Naive thymus-derived CD4-positive, alpha-beta T cell (primary cell): ENCODE results near the gene IL23A. TPM values are rescaled to one million over a fixed set of nuclear protein-coding genes. Genes with fewer than 3 reads are reported as not detected.
"Not testable (repeated sequence)": the region's sequence is repeated elsewhere in the genome, so short reads cannot be mapped to it uniquely, and the experiment has no call there.

Source experiments
- ATAC-seq: fragments of 150-1000 bp; cut with Tn5 transposase; 2 replicates; pipeline ENCODE4 v1.10.0; 2021; ENCODE audit warnings: mild to moderate bottlenecking, moderate library complexity
- CTCF ChIA-PET: fragments of 350-600 bp; sonication (Branson Sonifier 250); formaldehyde crosslinking; loops from one replicate; lab custom pipeline; 2021; ENCODE audit warnings: antibody characterized with exemption; lab: Charles Lee
- POLR2A ChIA-PET: fragments of 350-600 bp; sonication (Branson Sonifier 250); formaldehyde crosslinking; loops from one replicate; lab custom pipeline; 2021; ENCODE audit warnings: antibody characterized with exemption, inconsistent platforms; lab: Charles Lee
- DNase-seq, 9 donors: peaks; one replicate each; pipeline versions ENCODE4 v3.0.0 to v3.0.0-alpha.2; 2020 to 2022; ENCODE audit warnings: mixed read lengths in 1 of 9
- H3K27ac ChIP-seq: one replicate; pipeline ENCODE4 v1.7.0; 2013; ENCODE audit warnings: mild to moderate bottlenecking, low read depth, low read length, moderate library complexity
- H3K27me3 ChIP-seq, 2 donors: one replicate each; pipeline ENCODE4 v1.7.0; 2013; ENCODE audit warnings: low read length in 2 of 2, mild to moderate bottlenecking in 2 of 2, moderate library complexity in 2 of 2; ENCODE audit not compliant: control insufficient read depth in 2 of 2, insufficient read depth in 2 of 2
- H3K36me3 ChIP-seq, 3 experiments: 1 replicate in 2 of 3; 2 replicates in 1 of 3; pipeline ENCODE4 v1.7.0; 2013; ENCODE audit warnings: low read length in 3 of 3, mild to moderate bottlenecking in 3 of 3, moderate library complexity in 1 of 3; ENCODE audit not compliant: insufficient read depth in 3 of 3, control insufficient read depth in 2 of 3
- H3K4me1 ChIP-seq, 2 donors: one replicate each; pipeline ENCODE4 v1.7.0; 2013; ENCODE audit warnings: low read length in 2 of 2, mild to moderate bottlenecking in 2 of 2, moderate library complexity in 1 of 2; ENCODE audit not compliant: control insufficient read depth in 2 of 2, insufficient read depth in 2 of 2
- H3K4me3 ChIP-seq: 2 replicates; pipeline ENCODE4 v1.7.0; 2013; ENCODE audit warnings: mild to moderate bottlenecking, low read length
- H3K9me3 ChIP-seq, 3 experiments: 1 replicate in 2 of 3; 2 replicates in 1 of 3; pipeline ENCODE4 v1.7.0; 2013; ENCODE audit warnings: low read length in 3 of 3; ENCODE audit not compliant: control insufficient read depth in 2 of 3
- H3K27ac Mint-ChIP-seq, 9 donors: one replicate each; pipeline ENCODE4 v1.8.0; 2020 to 2022; ENCODE audit warnings: mixed read lengths in 9 of 9, mild to moderate bottlenecking in 8 of 9, moderate library complexity in 5 of 9, inconsistent platforms in 2 of 9
- H3K27me3 Mint-ChIP-seq, 5 donors: one replicate each; pipeline ENCODE4 v1.8.0; 2021 to 2022; ENCODE audit warnings: mixed read lengths in 5 of 5, mild to moderate bottlenecking in 1 of 5
- H3K36me3 Mint-ChIP-seq, 5 donors: one replicate each; pipeline ENCODE4 v1.8.0; 2020 to 2022; ENCODE audit warnings: mixed read lengths in 5 of 5, mild to moderate bottlenecking in 3 of 5, inconsistent platforms in 1 of 5
- H3K4me1 Mint-ChIP-seq, 7 donors: one replicate each; pipeline ENCODE4 v1.8.0; 2020 to 2022; ENCODE audit warnings: mixed read lengths in 7 of 7, mild to moderate bottlenecking in 3 of 7, inconsistent platforms in 1 of 7
- H3K4me3 Mint-ChIP-seq, 10 donors: one replicate each; pipeline ENCODE4 v1.8.0; 2020 to 2022; ENCODE audit warnings: mild to moderate bottlenecking in 10 of 10, mixed read lengths in 10 of 10, moderate library complexity in 6 of 10, inconsistent platforms in 2 of 10
- H3K9me3 Mint-ChIP-seq, 11 donors: one replicate each; pipeline ENCODE4 v1.8.0; 2020 to 2022; ENCODE audit warnings: mixed read lengths in 11 of 11, mild to moderate bottlenecking in 4 of 11, inconsistent platforms in 1 of 11, moderate library complexity in 1 of 11
- intact Hi-C, 2 donors: fragments of 100-400 bp; cut with micrococcal nuclease; formaldehyde crosslinking; loops; one replicate each; pipeline ENCODE4 v1.15.1; 2023
- polyA plus RNA-seq, 2 donors: library from polyadenylated mRNA; unstranded; fragments of 300-500 nt; fragmentation: Illumina TruSeq; gene quantifications; one replicate each; pipeline ENCODE4 v1.2.3, GENCODE V29; 2021
- total RNA-seq, 6 experiments: library from RNA in 5 of 6; stranded (reverse) in 5 of 6; gene quantifications; 1 replicate in 5 of 6; 2 replicates in 1 of 6; pipeline ENCODE4 v1.2.3 and lab custom pipeline; 2021 to 2026

Gene IL23A
- total and polyA plus RNA-seq, 7 experiments from 2014 or later, result 14.4 to 42.0 (median 20.1) TPM

DNA sequence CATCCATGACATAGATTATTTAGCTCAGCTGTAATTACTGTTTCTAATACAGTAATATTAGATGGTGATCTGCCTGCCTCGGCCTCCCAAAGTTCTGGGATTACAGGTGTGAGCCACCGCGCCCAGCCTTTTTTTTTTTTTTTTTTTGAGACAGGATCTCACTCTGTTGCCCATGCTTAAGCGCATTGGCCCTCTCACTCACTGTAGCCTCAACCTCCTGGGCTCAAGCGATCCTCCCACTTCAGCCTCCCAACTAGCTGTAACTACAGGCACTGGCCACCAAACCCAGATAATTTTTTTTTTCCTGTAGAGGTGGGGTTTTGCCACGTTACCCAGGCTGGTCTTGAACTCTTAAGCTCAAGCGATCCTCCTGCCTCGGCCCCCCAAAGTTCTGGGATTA lies 3.2 kb upstream of the IL23A start:
- not testable (repeated sequence) for H3K9me3 Mint-ChIP-seq, H3K4me3 Mint-ChIP-seq, H3K36me3 ChIP-seq, H3K27me3 Mint-ChIP-seq, ATAC-seq, DNase-seq, H3K4me3 ChIP-seq, H3K9me3 ChIP-seq, H3K27me3 ChIP-seq
- peaks cover 0 to 17% (median 12%) of the 10 kb centered on the region in 5 donors for H3K36me3 Mint-ChIP-seq
- H3K27ac ChIP-seq, result peak overlapping the region; percentile 98
- H3K27ac Mint-ChIP-seq, result peak overlapping the region in 7 of 9 donors; percentile 26 to 100 (median 99)
- H3K4me1 Mint-ChIP-seq, result peaks cover 27 to 82% (median 64%) of the 10 kb centered on the region in 7 donors
- intact Hi-C loops, result loop anchor here in 1 of 2 donors (2.0 to 10.0 kb wide), 2 partner anchors 77 to 1409 kb away; partner anchors contain the start of genes ANKRD52 and TSPAN31
- CTCF ChIA-PET, result interaction anchor here (0.7 to 1.5 kb wide), 2 partner anchors 128 to 129 kb away, joined by 3 read pairs; no protein-coding TSS in a partner anchor
- POLR2A ChIA-PET, result interaction anchor here (0.7 to 9.8 kb wide), 4 partner anchors 8 to 132 kb away, joined by 3 to 156 read pairs (median 35); partner anchors contain the start of genes APOF, CNPY2 and STAT2
- peaks cover 39 to 40% of the 10 kb centered on the region in 2 donors for H3K4me1 ChIP-seq

DNA sequence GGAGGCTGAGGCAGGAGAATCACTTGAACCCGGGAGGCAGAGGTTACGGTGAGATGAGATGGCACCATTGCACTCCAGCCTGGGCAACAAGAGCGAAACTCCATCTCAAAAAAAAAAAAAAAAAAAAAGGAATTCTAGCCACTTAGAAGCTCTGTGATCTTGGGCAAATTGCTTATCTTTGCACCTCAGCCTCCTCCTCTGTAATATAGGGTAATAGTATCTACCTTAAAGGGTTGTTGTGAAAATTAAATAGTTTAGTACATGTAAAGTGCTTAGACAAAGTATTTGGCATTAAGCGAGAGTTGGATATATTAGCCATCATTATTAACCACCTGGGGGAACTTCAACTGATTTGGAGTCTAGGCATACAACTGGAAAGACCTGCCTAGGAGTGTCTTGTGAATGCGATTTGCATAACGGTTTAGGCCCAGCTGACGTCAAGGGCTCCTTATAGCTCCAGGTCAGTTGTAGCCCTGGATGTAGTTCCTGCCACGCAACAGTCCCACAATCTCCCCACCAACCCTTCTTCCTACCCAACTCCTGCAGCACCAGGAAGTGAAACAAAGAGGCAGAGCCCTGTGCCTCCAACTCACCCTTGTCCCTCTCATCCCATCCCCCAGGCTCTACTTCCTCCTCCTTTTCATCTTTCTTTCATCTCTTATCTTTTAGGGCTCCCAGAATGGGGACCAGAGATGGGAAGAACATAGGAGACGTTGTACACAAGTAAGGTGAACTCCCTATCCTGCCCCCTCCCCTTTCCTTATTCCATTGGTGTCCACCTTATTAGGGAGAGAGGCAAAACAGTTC lies 2.1 kb upstream of the IL23A start:
- Mint-ChIP-seq H3K4me1 (peaks cover 27 to 83% (median 67%) of the 10 kb centered on the region in 7 donors), H3K4me3 (peak overlapping the region in 7 of 10 donors; percentile 0 to 37 (median 25)), H3K9me3 (peaks cover 0 to 2% (median 0%) of the 10 kb centered on the region in 11 donors), H3K36me3 (peaks cover 0 to 17% (median 9%) of the 10 kb centered on the region in 5 donors), H3K27me3 (peaks cover 0 to 2% (median 0%) of the 10 kb centered on the region in 5 donors), H3K27ac (peak overlapping the region; percentile 31 to 99 (median 91))
- Histone ChIP-seq H3K27me3 (no peaks in the 10 kb centered on the region), H3K9me3 (no peaks in the 10 kb centered on the region), H3K4me1 (peaks cover 40% of the 10 kb centered on the region in 2 donors), H3K4me3 (no peak overlapping the region), H3K36me3 (peaks cover 0 to 11% (median 0%) of the 10 kb centered on the region in 3 experiments), H3K27ac (peak overlapping the region; percentile 30)
- ChIA-PET POLR2A (interaction anchor here (0.6 to 9.8 kb wide), 6 partner anchors 15 to 131 kb away, joined by 3 to 156 read pairs (median 16); partner anchors contain the start of genes APOF, CNPY2 and STAT2), CTCF (interaction anchor here (0.6 to 2.6 kb wide), 4 partner anchors 15 to 128 kb away, joined by 3 to 10 read pairs (median 4); no protein-coding TSS in a partner anchor)
- intact Hi-C loops, result loop anchor here in 1 of 2 donors (10.0 kb wide), 1 partner anchor 1408 kb away; the partner anchor contains the start of gene TSPAN31
- ATAC-seq (no peak), DNase-seq (no peak)

DNA sequence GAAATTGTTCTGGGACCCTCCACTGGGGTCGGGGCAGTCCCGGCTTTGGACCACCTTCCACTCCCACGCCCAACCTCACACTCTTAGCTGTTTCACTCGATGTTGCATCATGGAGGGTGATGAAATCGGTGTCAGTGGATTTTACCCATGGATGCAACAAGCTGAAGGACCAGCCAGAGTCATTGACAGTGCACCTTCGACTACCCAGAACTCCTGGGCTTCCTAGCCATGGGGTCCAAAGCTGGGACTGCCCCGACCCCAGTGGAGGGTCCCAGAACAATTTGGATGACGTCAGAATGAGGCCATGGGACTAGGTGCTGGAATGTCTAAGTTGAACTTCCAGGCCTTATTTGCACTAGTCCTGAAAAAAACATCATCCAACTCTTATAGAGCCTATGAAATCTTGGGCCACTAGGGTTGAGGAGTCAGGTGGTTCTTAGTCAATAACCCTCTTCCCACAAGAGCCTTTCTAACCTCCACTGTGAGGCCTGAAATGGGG lies 882 bp upstream of the IL23A start:
- peaks cover 23 to 75% (median 62%) of the 10 kb centered on the region in 7 donors for H3K4me1 Mint-ChIP-seq
- peaks cover 0 to 18% (median 10%) of the 10 kb centered on the region in 5 donors for H3K36me3 Mint-ChIP-seq
- H3K4me3 Mint-ChIP-seq, result peak overlapping the region in 6 of 10 donors; percentile 91 to 99 (median 94)
- CTCF ChIA-PET, result interaction anchor here (0.7 to 2.6 kb wide), 5 partner anchors 9 to 126 kb away, joined by 3 to 10 read pairs (median 4); partner anchors contain the start of gene STAT2
- H3K9me3 Mint-ChIP-seq, result peaks cover 0 to 2% (median 0%) of the 10 kb centered on the region in 11 donors
- H3K27ac Mint-ChIP-seq, result peak overlapping the region; percentile 98 to 100 (median 99)
- Histone ChIP-seq H3K4me3 (peak overlapping the region; percentile 22), H3K36me3 (peaks cover 0 to 16% (median 0%) of the 10 kb centered on the region in 3 experiments), H3K27me3 (no peaks in the 10 kb centered on the region), H3K9me3 (no peaks in the 10 kb centered on the region), H3K27ac (peak overlapping the region; percentile 95), H3K4me1 (peaks cover 33 to 35% of the 10 kb centered on the region in 2 donors)
- ATAC-seq (no peak), DNase-seq (no peak)
- POLR2A ChIA-PET, result interaction anchor here (0.6 to 9.8 kb wide), 18 partner anchors 10 to 1235 kb away, joined by 3 to 156 read pairs (median 6); partner anchors contain the start of genes APOF, CNPY2, COQ10A and ESYT1
- H3K27me3 Mint-ChIP-seq, result peaks cover 0 to 2% (median 0%) of the 10 kb centered on the region in 5 donors
- intact Hi-C loops, result loop anchor here (1.0 to 10.0 kb wide), 7 partner anchors 22 to 1407 kb away; partner anchors contain the start of genes STAT2 (in 2 of the 2), CS (in 1 of the 2), PTGES3 (in 1 of the 2) and TSPAN31 (in 1 of the 2)

GRCh38 chr12:56339158-56339422 lies 406 bp downstream of the IL23A start:
- Histone ChIP-seq H3K27ac (peak overlapping the region; percentile 95), H3K4me3 (peak overlapping the region; percentile 67), H3K9me3 (no peaks in the 10 kb centered on the region), H3K27me3 (no peaks in the 10 kb centered on the region), H3K4me1 (peaks cover 28 to 29% of the 10 kb centered on the region in 2 donors), H3K36me3 (peaks cover 0 to 29% (median 0%) of the 10 kb centered on the region in 3 experiments)
- Mint-ChIP-seq H3K36me3 (peaks cover 11 to 25% (median 21%) of the 10 kb centered on the region in 5 donors), H3K4me1 (peaks cover 16 to 62% (median 49%) of the 10 kb centered on the region in 7 donors), H3K9me3 (no peaks in the 10 kb centered on the region), H3K27ac (peak overlapping the region; percentile 98 to 100 (median 99)), H3K27me3 (no peaks in the 10 kb centered on the region), H3K4me3 (peak overlapping the region; percentile 91 to 99 (median 94))
- ChIA-PET POLR2A (interaction anchor here (0.6 to 9.8 kb wide), 19 partner anchors 11 to 621 kb away, joined by 3 to 156 read pairs (median 5); partner anchors contain the start of genes APOF, CNPY2, COQ10A and ESYT1), CTCF (interaction anchor here (0.6 to 2.6 kb wide), 8 partner anchors 21 to 134 kb away, joined by 3 to 10 read pairs (median 4); partner anchors contain the start of gene STAT2)
- ATAC-seq, result no peak
- intact Hi-C loops, result loop anchor here (2.0 to 10.0 kb wide), 3 partner anchors 220 to 1406 kb away; partner anchors contain the start of genes PTGES3 (in 1 of the 2), TSPAN31 (in 1 of the 2) and ZC3H10 (in 1 of the 2)
- DNase-seq, result no peak

DNA sequence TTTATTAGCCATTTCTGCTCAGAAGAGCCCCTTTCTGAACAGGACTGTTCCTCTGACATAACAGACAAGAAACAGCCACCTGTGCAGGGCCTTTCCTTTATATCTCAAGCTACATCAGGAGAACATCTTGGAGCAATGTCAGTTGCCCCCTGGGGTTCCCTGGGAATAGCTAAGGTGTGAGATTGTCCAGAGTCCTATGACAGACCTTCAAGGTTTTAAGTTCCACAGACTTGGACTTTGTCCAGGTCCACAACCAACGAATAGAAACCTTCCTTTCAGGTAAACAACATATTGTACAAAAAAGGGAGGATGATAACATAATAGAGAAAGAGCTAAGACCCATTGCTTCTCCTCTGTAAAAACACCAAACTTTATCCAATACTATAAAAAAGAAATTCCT lies 2.9 kb downstream of the IL23A start:
- H3K27ac Mint-ChIP-seq, result peak overlapping the region in 8 of 9 donors; percentile 48 to 99 (median 76)

More for the DNA sequence above, 2.9 kb downstream of the IL23A start:
- H3K27me3 ChIP-seq, result no peaks in the 10 kb centered on the region
- intact Hi-C loops, result no loop called here
- no peak overlapping the region for H3K4me3 Mint-ChIP-seq
- H3K36me3 ChIP-seq, result peaks cover 0 to 48% (median 5%) of the 10 kb centered on the region in 3 experiments
- H3K4me3 ChIP-seq, result no peak overlapping the region
- H3K9me3 ChIP-seq, result no peaks in the 10 kb centered on the region
- CTCF ChIA-PET, result interaction anchor here (0.7 kb wide), 1 partner anchor 31 kb away, joined by 5 read pairs; no protein-coding TSS in a partner anchor
- DNase-seq, result no peak
- peaks cover 22 to 24% of the 10 kb centered on the region in 2 donors for H3K4me1 ChIP-seq
- H3K9me3 Mint-ChIP-seq, result no peaks in the 10 kb centered on the region
- no peaks in the 10 kb centered on the region for H3K27me3 Mint-ChIP-seq
- POLR2A ChIA-PET, result interaction anchor here (0.6 to 5.4 kb wide), 5 partner anchors 8 to 31 kb away, joined by 3 to 41 read pairs (median 5); partner anchors contain the start of genes PAN2 and STAT2
- H3K27ac ChIP-seq, result peak overlapping the region; percentile 54
- peaks cover 15 to 38% (median 30%) of the 10 kb centered on the region in 5 donors for H3K36me3 Mint-ChIP-seq
- H3K4me1 Mint-ChIP-seq, result peaks cover 16 to 53% (median 41%) of the 10 kb centered on the region in 7 donors
- no peak for ATAC-seq
